Thyroid gland (tissue), 4 donors: ENCODE results near the gene PLEKHS1. TPM values are rescaled to one million over a fixed set of nuclear protein-coding genes. Genes with fewer than 3 reads are reported as not detected.

ENCODE experiments used
- DNase-seq, 2 donors: peaks; one replicate each; pipeline ENCODE4 v3.0.0-alpha.2; 2019
- H3K27ac ChIP-seq, 3 donors: fragments of 200-600 bp; sonication (generic); 1 replicate in 2 of 3; 2 replicates in 1 of 3; pipeline ENCODE4 v1.5.1; 2016 to 2019; ENCODE audit warnings: mild to moderate bottlenecking in 1 of 3, moderate library complexity in 1 of 3
- H3K27me3 ChIP-seq: fragments of 200-600 bp; sonication (generic); one replicate; pipeline ENCODE4 v1.5.1; 2019
- H3K36me3 ChIP-seq, 2 donors: fragments of 200-600 bp; sonication (generic); one replicate each; pipeline ENCODE4 v1.5.1; 2016 to 2019
- H3K4me1 ChIP-seq, 2 donors: fragments of 200-600 bp; sonication (generic); one replicate each; pipeline ENCODE4 v1.5.1; 2017 to 2019
- H3K4me3 ChIP-seq, 3 donors: fragments of 200-600 bp; sonication (generic); replicated peaks in 1 of 3; 1 replicate in 2 of 3; 2 replicates in 1 of 3; pipeline ENCODE4 v1.5.1; 2016; ENCODE audit warnings: mild to moderate bottlenecking in 1 of 3
- H3K9me3 ChIP-seq: fragments of 200-600 bp; sonication (generic); one replicate; pipeline ENCODE4 v1.5.1; 2017
- CTCF ChIP-seq, 6 experiments: fragments of 200-600 bp in 3 of 6; fragments of 450-650 bp in 3 of 6; sonication (generic) in 3 of 6; IDR thresholded peaks; one replicate each; pipeline ENCODE4 v1.5.1; 2016 to 2019; ENCODE audit warnings: antibody characterized with exemption in 6 of 6, mild to moderate bottlenecking in 2 of 6, inconsistent platforms in 1 of 6, moderate library complexity in 1 of 6
- POLR2A ChIP-seq, 2 donors: fragments of 450-650 bp; IDR thresholded peaks; one replicate each; pipeline ENCODE4 v1.6.1; 2017; ENCODE audit warnings: antibody characterized with exemption in 2 of 2, mild to moderate bottlenecking in 2 of 2, moderate library complexity in 1 of 2
- WGBS, 2 donors: methylation state at CpG; one replicate each; pipeline ENCODE4 v1.1.5; 2017; 5-methylcytosine and 5-hydroxymethylcytosine counted together
- intact Hi-C: fragments of 100-400 bp; cut with DNase I; formaldehyde crosslinking; loops from one replicate; pipeline ENCODE4 v1.15.1; 2023
- total RNA-seq, 4 donors: library from RNA; depleted of rRNA; stranded (reverse); fragments of >200 nt; gene quantifications; one replicate each; pipeline ENCODE4 v1.2.3, GENCODE V29; 2016

Gene PLEKHS1
- total RNA-seq, 4 donors from 2014 or later: not detected

GRCh38 chr10:113732966-113733365, 18.5 kb upstream of the PLEKHS1 start:
- TF ChIP-seq POLR2A (IDR thresholded peaks at IDR 0.05) (no peak), CTCF (IDR thresholded peaks at IDR 0.05) (no peak)
- no peaks in the 10 kb centered on the region for H3K4me1 ChIP-seq
- no peak overlapping the region for H3K4me3 ChIP-seq
- no peak overlapping the region for H3K27ac ChIP-seq
- DNase-seq: no peak
- 74 to 81% methylated on average over 4 of the region's 4 CpGs for WGBS, 2 donors
- peaks cover 16 to 19% of the 10 kb centered on the region in 2 donors for H3K36me3 ChIP-seq
- H3K9me3 ChIP-seq: no peaks in the 10 kb centered on the region
- intact Hi-C loops: no loop called here
- H3K27me3 ChIP-seq: no peaks in the 10 kb centered on the region

- H3K4me1 ChIP-seq: no peaks in the 10 kb centered on the region
- peaks cover 14 to 16% of the 10 kb centered on the region in 2 donors for H3K36me3 ChIP-seq
- H3K9me3 ChIP-seq: no peaks in the 10 kb centered on the region
- TF ChIP-seq CTCF (IDR thresholded peaks at IDR 0.05) (no peak), POLR2A (IDR thresholded peaks at IDR 0.05) (no peak)
- no peak for DNase-seq
- WGBS, 2 donors: 86 to 98% methylated on average over 4 of the region's 4 CpGs
- H3K27ac ChIP-seq: no peak overlapping the region
- no peaks in the 10 kb centered on the region for H3K27me3 ChIP-seq
- H3K4me3 ChIP-seq: no peak overlapping the region
- intact Hi-C loops: no loop called here
Observed at GRCh38 chr10:113733635-113734034, 17.8 kb upstream of the PLEKHS1 start.

- no peak for DNase-seq
- TF ChIP-seq POLR2A (IDR thresholded peaks at IDR 0.05) (no peak), CTCF (IDR thresholded peaks at IDR 0.05) (no peak)
- Histone ChIP-seq H3K4me1 (no peaks in the 10 kb centered on the region), H3K9me3 (no peaks in the 10 kb centered on the region), H3K36me3 (no peaks in the 10 kb centered on the region), H3K27me3 (no peaks in the 10 kb centered on the region), H3K4me3 (no peak overlapping the region), H3K27ac (no peak overlapping the region)
- WGBS, 2 donors: 36 to 38% methylated on average over 2 of the region's 2 CpGs
- intact Hi-C loops: no loop called here
Observed at GRCh38 chr10:113735913-113736312, 15.6 kb upstream of the PLEKHS1 start.

- Histone ChIP-seq H3K36me3 (no peaks in the 10 kb centered on the region), H3K4me3 (no peak overlapping the region), H3K9me3 (no peaks in the 10 kb centered on the region), H3K4me1 (no peaks in the 10 kb centered on the region), H3K27me3 (no peaks in the 10 kb centered on the region), H3K27ac (no peak overlapping the region)
- TF ChIP-seq POLR2A (IDR thresholded peaks at IDR 0.05): no peak
- TF ChIP-seq CTCF (IDR thresholded peaks at IDR 0.05): no peak
- WGBS, 2 donors: 25 to 42% methylated on average over 1 of the region's 1 CpG
- intact Hi-C loops: no loop called here
- no peak for DNase-seq
Observed at GRCh38 chr10:113736576-113736975, 14.9 kb upstream of the PLEKHS1 start.

GRCh38 chr10:113739031-113739430, 12.5 kb upstream of the PLEKHS1 start:
- H3K9me3 ChIP-seq: no peaks in the 10 kb centered on the region
- WGBS, 2 donors: 69 to 86% methylated on average over 4 of the region's 4 CpGs
- intact Hi-C loops: no loop called here
- no peak overlapping the region for H3K4me3 ChIP-seq
- DNase-seq: no peak
- TF ChIP-seq POLR2A (IDR thresholded peaks at IDR 0.05) (no peak), CTCF (IDR thresholded peaks at IDR 0.05) (no peak)
- H3K27ac ChIP-seq: no peak overlapping the region
- no peaks in the 10 kb centered on the region for H3K36me3 ChIP-seq
- no peaks in the 10 kb centered on the region for H3K27me3 ChIP-seq
- no peaks in the 10 kb centered on the region for H3K4me1 ChIP-seq
